ENCODE data around the gene PRSS22.
A peak's percentile ranks its signal among the peaks of the same experiment; 100 is the strongest.

The PRSS22 gene

GRCh38 chr16:2857451-2858244 is at the start of gene PRSS22:
PRSS22 (minus strand) TSS chr16:2858170; CDS start chr16:2858104, 66 bp downstream.
- no peak for DNase-seq

- peak in 1 of 2 experiments; percentile 29 for DNase-seq
These were observed 49.2 kb upstream of the PRSS22 start for GRCh38 chr16:2907084-2907753.

GRCh38 chr16:2905988-2906387 is 48.0 kb upstream of the PRSS22 start:
- DNase-seq = no peak

- DNase-seq = peak; percentile 92 to 93
These were observed 47.4 kb upstream of the PRSS22 start for GRCh38 chr16:2905241-2905987.

GRCh38 chr16:2904922-2905240 is 46.9 kb upstream of the PRSS22 start:
- DNase-seq = no peak

GRCh38 chr16:2904100-2904921 is 46.3 kb upstream of the PRSS22 start:
- peak; percentile 78 to 81 for DNase-seq

- DNase-seq = no peak
These were observed 44.6 kb upstream of the PRSS22 start for GRCh38 chr16:2902337-2903130.

- no peak for DNase-seq
These were observed 42.6 kb upstream of the PRSS22 start for GRCh38 chr16:2900526-2901075.

GRCh38 chr16:2899564-2900072 is 41.6 kb upstream of the PRSS22 start:
- DNase-seq = no peak

GRCh38 chr16:2898831-2899563 is 41.0 kb upstream of the PRSS22 start:
- DNase-seq = no peak

GRCh38 chr16:2897110-2897509 is 39.1 kb upstream of the PRSS22 start:
- no peak for DNase-seq

GRCh38 chr16:2896480-2897010 is 38.6 kb upstream of the PRSS22 start:
- no peak for DNase-seq

GRCh38 chr16:2895813-2896212 is 37.8 kb upstream of the PRSS22 start:
- DNase-seq = no peak

GRCh38 chr16:2894231-2894630 is 36.3 kb upstream of the PRSS22 start:
- no peak for DNase-seq

- DNase-seq = no peak
These were observed 26.1 kb upstream of the PRSS22 start for GRCh38 chr16:2884041-2884451.

GRCh38 chr16:2883458-2883908 is 25.5 kb upstream of the PRSS22 start:
- DNase-seq = no peak

GRCh38 chr16:2882650-2883457 is 24.9 kb upstream of the PRSS22 start, which contains the start of gene FLYWCH2:
FLYWCH2 (plus strand) TSS chr16:2883215; CDS start chr16:2896450, 13,235 bp downstream.
- peak; percentile 94 to 96 for DNase-seq

- peak in 1 of 2 experiments; percentile 17 for DNase-seq
These were observed 24.0 kb upstream of the PRSS22 start for GRCh38 chr16:2881783-2882649.
